Fibroblast of pulmonary artery (primary cell): ENCODE measurements around the gene IRX6.

Experiments
- DNase-seq: peaks from one replicate; pipeline ENCODE4 v3.0.0-alpha.2; 2010; ENCODE audit warnings: low read depth
- H3K4me3 ChIP-seq: replicated peaks from 2 replicates; pipeline ENCODE4 v1.5.1; 2011; ENCODE audit warnings: low read depth, mild to moderate bottlenecking, control low read depth, low read length, moderate library complexity
- CTCF ChIP-seq: IDR thresholded peaks from 2 replicates; pipeline ENCODE4 v1.5.1; 2011; ENCODE audit warnings: mild to moderate bottlenecking, control low read depth, low read length, inconsistent platforms; ENCODE audit errors: missing control alignments

IRX6 gene

GRCh38 chr16:55329791-55330428 lies 5.9 kb downstream of the IRX6 start:
- DNase-seq: no peak
- H3K4me3 ChIP-seq: no peak overlapping the region
- TF ChIP-seq CTCF: no peak

- H3K4me3 ChIP-seq: no peak overlapping the region
Observed at GRCh38 chr16:55330781-55331647, 7.0 kb downstream of the IRX6 start.

GRCh38 chr16:55331648-55332185 lies 7.7 kb downstream of the IRX6 start:
- no peak for DNase-seq
- no peak for TF ChIP-seq CTCF
- no peak overlapping the region for H3K4me3 ChIP-seq

More at GRCh38 chr16:55330781-55331647, 7.0 kb downstream of the IRX6 start:
- TF ChIP-seq CTCF: no peak
- no peak for DNase-seq

GRCh38 chr16:55333684-55334083 lies 9.7 kb downstream of the IRX6 start:
- H3K4me3 ChIP-seq: no peak overlapping the region
- TF ChIP-seq CTCF: no peak
- no peak for DNase-seq

- TF ChIP-seq CTCF: no peak
- DNase-seq: no peak
- H3K4me3 ChIP-seq: no peak overlapping the region
Observed at GRCh38 chr16:55338646-55339045, 14.6 kb downstream of the IRX6 start.

GRCh38 chr16:55340445-55340844 lies 16.4 kb downstream of the IRX6 start:
- DNase-seq: no peak
- no peak overlapping the region for H3K4me3 ChIP-seq
- no peak for TF ChIP-seq CTCF

GRCh38 chr16:55341681-55342080 lies 17.7 kb downstream of the IRX6 start:
- no peak overlapping the region for H3K4me3 ChIP-seq
- no peak for DNase-seq
- no peak for TF ChIP-seq CTCF
